GM11168 (cell line): ENCODE results near the gene GAB1.

Experiments
- in situ Hi-C: fragments of 300-500 bp; cut with MboI; formaldehyde crosslinking; loops from one replicate; pipeline ENCODE4 v1.12.0; 2022; ENCODE audit warnings: low sequenced_read_pairs; ENCODE audit not compliant: unreplicated experiment

Gene GAB1

DNA sequence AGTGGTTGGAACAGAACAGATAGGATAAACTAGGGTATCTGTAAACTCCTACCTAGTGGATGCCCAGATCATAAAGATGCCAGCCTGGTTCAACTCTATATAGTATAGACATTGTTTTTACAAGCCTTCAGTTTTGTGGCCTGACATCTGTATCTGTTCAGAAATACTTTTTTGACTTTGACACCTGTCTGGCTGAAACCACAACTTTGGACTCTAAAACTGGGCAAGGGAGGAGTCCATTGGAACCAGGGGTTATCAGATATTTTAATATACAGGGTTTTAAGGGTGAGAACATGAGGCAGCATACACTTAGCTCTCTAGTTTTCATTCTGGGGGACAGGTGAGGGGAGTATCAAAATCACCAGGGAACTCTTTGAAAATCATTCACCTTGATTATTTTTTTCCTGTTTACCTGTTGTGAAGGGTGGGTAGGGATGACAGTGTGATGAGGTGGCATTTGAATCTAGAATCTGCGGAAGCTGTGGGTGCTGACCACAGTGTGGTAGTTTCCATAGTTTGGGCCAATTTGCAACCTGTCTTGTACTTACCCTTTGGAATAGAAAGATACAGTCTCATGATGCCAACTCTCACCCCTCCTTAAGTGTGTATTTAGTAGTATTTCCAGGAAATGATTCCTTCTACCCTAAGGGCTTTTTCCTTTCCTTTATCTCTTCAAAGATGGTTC lies 20.6 kb downstream of the GAB1 start:
- in situ Hi-C loops: no loop called here

DNA sequence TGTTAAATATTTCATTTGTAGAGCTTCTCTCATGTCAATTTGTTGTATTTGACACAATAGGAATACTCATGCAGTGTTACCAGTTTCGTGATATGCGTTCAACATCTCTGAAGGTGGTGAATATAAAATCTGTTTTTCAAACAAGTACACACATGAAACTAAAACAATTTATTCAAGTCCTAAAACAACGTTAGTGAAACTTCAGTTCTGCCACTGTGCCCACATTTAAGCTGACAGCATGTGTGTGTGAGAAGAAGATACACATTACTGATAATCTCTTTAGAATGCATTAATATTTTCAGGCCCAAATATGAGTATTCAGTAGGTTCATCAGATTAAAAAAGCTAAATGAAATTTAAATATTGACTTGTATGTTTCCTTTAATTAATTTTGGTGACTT lies 21.7 kb downstream of the GAB1 start:
- in situ Hi-C loops: no loop called here

DNA sequence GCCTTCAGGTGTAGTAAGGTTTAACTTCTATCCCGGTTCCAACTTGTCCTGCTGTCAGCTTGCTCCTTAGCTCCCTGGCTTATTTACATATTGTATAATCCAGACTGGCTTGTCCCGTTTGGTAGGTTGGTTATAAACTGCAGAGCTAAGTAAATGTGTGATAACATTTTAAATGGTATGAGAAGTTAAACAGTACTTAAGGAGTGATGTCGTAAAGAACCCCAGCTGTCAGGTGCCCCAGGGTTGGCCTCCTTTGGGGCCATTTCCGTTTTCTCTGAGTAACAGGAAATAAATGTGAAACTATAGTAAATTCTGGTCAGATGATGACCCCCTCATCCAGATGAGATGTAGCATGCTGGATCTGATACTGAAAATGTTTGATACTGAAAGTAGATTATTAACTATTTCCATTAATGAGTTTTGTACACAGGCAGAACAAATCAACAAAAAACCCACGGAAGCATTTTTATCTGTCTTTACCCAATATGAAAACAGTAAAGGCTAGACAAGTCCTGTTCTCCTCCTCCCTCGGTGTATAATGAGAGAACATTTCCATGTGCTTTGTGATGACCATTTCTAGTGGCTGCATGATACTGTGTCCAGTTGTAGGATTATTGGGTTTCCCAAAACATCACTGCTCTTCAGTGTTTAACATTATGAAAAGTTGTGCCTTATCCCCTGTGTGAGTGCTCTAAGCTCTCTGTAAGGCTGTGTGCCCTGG lies 22.4 kb downstream of the GAB1 start:
- in situ Hi-C loops: no loop called here

GRCh38 chr4:143359644-143360193 lies 23.0 kb downstream of the GAB1 start:
- in situ Hi-C loops: no loop called here

DNA sequence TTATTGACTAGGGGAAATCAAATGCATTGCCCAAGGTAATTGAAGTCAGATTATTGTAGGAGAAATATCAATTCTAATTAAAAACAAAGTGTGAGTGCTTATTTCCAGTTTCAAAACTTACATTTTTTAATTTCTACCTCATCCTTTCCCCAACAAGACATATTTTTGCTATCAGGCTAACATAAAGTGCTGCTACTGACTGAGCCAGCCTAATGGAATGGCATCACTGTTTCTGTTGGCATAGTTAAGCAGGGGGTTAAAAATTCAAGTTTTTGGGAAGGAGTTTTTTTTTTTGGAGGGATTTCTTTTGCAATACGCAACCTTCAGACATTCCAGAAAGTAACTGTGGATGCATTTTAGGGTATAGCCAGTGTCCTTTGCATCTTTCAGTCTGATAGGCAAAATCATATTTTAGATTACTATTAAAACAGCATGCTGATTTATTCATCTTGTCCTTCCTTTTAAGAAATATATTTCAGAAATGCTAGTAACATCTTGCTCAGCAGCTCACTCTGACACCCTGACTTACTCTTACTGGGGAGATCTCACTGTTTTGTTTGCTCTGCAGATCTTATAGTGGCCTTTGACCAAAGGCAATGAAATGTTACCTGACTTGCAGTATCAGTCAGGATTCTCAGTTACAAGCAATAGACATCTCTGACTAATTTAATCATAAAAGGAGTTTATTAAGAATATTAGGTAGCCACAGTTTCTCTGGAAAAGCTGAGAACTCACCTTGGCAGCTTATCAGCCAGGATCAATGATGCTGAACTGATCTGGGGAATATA lies 24.4 kb downstream of the GAB1 start:
- in situ Hi-C loops: no loop called here

- in situ Hi-C loops: no loop called here
These were observed 25.8 kb downstream of the GAB1 start for GRCh38 chr4:143362349-143363046.

DNA sequence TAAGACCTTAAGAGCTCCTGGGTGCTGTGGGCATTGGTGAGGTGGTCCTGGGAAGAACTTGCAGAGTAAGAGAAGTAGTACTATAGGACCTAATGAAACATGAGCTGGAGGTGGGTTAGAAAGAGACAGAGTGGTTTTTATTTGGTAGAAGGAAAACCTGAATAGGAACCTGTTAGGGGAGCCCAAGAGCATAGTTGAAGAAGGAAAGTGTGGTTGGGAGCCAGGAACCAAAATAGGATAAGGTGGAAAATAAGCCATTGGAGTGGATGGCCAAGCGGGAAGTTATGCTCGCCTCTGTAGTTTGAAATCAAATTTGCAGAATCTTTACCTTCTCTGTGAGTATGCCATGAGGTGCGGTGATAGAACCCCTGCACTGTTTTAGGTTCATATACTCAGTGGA lies 26.7 kb downstream of the GAB1 start:
- in situ Hi-C loops: no loop called here

- in situ Hi-C loops: no loop called here
These were observed 27.4 kb downstream of the GAB1 start for GRCh38 chr4:143364063-143364462.

- in situ Hi-C loops: no loop called here
These were observed 31.2 kb downstream of the GAB1 start for GRCh38 chr4:143367863-143368262.

DNA sequence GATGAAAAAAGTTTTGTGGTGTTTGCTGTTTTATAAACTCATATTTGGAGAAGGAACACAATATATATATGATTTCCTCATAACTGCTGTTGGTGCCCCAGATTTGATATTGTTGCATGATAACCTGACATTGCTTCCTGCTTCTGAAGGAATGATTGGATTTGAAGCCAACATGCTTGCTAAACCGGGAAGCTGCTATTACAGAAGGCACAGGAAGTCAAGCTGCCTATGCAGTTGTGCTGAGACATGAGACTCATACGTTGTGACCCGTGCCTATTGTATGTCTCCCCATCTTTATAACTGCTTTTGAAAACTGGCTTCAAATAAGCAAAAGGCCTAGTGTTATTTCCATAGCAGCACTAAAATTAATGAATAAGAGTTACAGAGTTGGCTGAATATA lies 32.9 kb downstream of the GAB1 start:
- in situ Hi-C loops: no loop called here

- in situ Hi-C loops: no loop called here
These were observed 35.6 kb downstream of the GAB1 start for GRCh38 chr4:143372093-143372915.

- in situ Hi-C loops: no loop called here
These were observed 37.6 kb downstream of the GAB1 start for GRCh38 chr4:143374255-143374654.

GRCh38 chr4:143374771-143375170 lies 38.1 kb downstream of the GAB1 start:
- in situ Hi-C loops: loop anchor here (5.0 kb wide), 1 partner anchor 108 kb away; no protein-coding TSS in a partner anchor

- in situ Hi-C loops: loop anchor here (5.0 kb wide), 1 partner anchor 107 kb away; no protein-coding TSS in a partner anchor
These were observed 38.8 kb downstream of the GAB1 start for GRCh38 chr4:143375326-143376073.

DNA sequence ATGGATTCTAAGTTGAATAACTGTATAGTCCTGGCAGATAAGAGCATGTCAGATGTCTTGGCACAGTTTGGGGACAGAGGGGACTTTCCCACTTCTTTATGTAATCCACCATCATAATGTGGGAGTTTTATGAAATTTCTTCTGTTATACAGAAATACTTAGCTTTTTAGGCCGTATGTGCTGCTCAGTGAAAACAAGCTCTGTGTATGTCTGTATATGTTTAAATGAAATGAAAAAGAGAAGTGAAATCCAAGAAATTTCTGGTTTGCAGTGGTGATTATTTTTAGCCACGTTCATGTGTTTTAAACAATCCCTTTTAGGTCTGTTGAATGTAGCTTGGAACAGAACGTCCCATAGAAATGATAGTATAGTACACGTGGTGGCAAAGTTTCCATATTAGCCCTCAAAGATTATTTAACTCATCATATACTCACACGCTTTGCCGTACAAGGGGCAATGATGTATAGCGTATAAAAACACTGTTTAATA lies 41.0 kb downstream of the GAB1 start:
- in situ Hi-C loops: loop anchor here (5.0 kb wide), 1 partner anchor 105 kb away; no protein-coding TSS in a partner anchor

DNA sequence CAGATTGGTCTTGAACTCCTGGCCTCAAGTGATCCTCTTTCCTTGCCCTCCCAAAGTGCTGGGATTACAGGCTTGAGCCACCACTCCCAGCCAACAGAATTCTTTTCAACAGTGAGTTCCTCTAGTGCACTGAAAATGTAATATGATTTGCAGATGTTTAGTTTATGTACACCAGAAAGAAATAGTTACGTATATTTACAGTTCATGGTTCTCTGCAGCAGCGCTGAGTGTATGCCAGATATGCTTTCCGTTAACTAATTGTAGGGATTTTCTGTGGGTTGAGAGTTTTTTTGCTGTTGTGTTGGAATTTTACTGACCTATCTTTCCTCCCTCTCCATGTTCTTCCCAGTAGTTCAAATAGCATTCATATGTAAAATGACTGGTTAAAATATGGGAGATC lies 44.0 kb downstream of the GAB1 start:
- in situ Hi-C loops: no loop called here

- in situ Hi-C loops: no loop called here
These were observed 44.8 kb downstream of the GAB1 start for GRCh38 chr4:143381189-143382118.
